GM18517 (cell line): ENCODE data around the gene PCTP.

Experiments
- ATAC-seq: cut with Tn5 transposase; IDR thresholded peaks from one replicate; pipeline ENCODE4 v1.9.1; 2021; ENCODE audit warnings: mild to moderate bottlenecking, moderate library complexity; ENCODE audit not compliant: unreplicated experiment

PCTP gene

DNA sequence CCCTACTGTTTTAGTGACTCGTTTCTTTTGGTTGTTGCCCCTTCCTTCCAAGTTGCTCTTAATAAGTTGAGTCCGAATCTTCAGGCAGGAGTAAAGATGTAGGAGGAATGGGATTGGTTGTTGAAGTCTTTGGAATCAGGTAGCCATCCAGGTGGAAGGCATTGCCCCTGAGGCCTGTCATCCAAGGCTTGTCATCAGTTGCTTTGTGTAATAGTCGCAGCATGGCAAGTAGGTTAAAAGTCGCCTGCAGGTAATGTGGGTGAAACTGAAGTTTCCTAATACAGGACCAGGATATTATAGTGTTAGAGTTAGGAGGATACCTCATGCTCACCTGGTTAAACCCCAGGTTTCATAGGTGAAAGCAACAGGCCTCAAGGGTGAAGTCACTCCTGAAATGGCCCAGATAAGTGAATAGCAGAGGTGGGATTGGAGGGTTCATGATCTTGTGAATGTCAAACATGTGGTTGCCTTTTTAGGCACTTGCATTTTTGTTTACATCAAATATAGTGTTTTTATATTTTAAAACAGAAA, 934 bp downstream of the PCTP start:
- no peak for ATAC-seq

DNA sequence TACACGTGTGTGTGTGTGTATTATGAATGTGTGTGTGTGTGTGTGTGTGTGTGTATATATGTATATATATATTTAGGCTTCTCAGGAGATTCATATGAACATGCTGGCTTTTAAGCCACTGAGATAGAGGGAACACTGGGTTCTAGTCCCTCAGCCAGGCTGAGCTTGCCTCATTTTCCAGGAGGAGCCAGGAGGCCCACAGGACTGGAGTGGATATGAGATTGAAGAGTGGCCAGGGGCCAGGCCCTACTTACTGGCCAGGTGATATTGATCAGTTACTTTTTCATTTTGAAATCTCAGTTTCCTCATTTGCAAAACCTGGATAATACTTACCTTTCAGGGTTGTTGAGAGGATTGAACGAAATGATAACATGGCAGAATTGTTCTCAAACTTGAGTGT, 5.8 kb downstream of the PCTP start:
- no peak for ATAC-seq

GRCh38 chr17:55757659-55758058, 6.8 kb downstream of the PCTP start:
- no peak for ATAC-seq

DNA sequence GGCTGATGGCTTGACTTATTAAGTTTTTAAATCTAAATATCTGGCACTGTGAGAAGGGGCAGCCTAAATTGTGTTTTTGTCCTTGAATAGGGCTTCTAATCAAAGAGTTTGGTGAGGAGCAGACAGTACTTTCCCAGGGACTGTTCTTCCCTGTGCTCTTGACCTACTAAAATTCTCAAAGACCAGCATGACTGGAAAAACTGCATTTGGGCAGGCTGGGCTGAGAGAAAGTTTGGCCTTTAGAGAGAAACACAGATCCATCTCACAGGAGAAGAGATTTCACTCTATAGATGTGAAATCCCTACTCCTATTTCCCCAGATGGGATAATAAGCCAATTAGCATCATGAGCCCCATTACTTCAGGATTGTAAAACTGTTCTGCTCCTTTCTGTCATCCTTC, 7.3 kb downstream of the PCTP start:
- ATAC-seq, result no peak

DNA sequence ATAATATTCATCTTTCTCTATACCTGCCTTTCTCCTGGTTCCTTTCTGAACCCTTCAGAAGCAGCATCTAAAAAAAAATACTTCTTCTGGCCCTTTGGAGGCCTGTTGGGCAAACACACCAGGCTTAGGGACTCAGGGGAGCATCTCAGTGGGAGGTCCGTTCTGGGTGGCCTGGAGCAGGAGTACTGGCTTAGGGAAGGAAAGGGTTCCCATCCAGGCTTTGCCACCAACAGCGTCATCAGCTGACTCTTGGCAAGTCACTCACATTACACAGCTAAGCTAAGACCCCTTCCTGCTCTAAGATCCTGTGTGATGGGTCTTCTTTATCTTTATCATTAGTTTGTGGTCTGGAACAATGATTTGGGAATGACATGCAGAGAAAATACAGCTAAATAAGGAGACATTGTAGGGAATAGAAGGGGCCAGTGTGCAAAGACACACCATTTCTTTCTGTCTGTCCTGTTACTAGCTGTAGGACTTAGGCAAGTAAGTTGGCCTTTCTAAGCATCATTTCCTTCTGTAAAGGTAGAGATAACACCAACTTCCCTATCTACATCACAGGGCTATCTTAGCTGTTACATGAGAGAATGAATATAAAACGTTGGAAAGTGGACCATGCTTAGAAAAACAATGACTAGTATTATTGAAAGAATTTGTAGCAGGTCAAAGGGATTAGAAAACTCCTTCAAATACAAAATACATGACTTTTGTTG, 9.9 kb downstream of the PCTP start:
- ATAC-seq, result no peak

DNA sequence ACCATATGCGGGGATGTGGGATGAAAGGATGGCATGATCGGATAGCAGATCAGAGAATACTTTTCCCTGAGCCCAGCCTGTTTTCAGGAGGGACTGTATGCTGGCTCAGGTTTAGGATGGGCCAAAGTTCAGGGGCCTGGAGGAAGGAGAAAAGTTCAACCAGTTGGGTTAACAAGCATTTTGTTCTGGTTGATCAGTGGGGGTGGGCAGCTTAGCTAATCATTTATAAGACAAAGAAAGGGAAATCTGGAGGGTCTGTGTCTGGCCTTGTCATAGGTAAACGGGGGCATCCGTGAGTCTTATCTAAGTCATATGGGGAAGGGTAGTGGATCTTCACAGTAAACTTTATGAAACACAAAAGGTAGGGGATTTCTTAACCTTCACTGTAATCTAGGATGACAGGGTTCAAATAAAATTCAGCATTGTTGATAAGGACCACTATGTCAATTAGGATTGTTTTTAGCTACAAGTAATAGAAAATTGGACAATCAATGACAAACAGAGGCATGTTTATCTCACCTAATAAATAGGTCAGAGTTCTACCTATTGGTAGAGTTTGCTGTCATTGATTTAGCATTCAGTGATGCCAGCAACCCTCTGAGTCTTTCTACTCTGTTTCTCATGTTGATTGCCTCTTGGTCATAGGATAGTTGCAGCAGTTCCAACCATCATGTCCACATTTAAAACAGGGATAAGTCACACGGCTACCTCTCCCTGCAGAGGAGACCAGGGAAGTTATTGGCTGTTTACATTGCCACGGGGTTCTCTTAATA, 11.4 kb downstream of the PCTP start:
- ATAC-seq, result no peak

- ATAC-seq, result no peak
These were observed 13.0 kb downstream of the PCTP start for GRCh38 chr17:55763856-55764255.

- no peak for ATAC-seq
These were observed 13.8 kb downstream of the PCTP start for GRCh38 chr17:55764610-55765009.

GRCh38 chr17:55765472-55765871, 14.6 kb downstream of the PCTP start:
- ATAC-seq, result no peak

- no peak for ATAC-seq
These were observed 18.2 kb downstream of the PCTP start for GRCh38 chr17:55768936-55769624.

DNA sequence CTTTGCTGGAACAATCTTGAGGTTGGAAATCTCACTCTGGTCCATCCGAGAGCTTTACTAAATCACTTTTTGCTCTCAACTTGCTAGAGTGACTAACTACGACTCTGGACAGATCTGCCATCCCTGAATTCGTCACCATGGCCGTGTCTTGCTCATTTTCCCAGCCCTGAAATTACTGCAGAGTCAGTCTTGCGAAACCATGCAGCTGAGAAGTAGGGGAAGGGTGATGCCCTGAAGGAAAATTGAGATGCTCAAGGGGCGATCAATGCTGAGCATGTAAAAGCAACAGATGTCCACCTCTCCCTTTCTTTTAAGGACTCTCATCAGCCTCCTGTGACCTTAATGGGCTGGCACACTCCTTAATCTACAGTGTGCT, 18.8 kb downstream of the PCTP start:
- ATAC-seq, result no peak

DNA sequence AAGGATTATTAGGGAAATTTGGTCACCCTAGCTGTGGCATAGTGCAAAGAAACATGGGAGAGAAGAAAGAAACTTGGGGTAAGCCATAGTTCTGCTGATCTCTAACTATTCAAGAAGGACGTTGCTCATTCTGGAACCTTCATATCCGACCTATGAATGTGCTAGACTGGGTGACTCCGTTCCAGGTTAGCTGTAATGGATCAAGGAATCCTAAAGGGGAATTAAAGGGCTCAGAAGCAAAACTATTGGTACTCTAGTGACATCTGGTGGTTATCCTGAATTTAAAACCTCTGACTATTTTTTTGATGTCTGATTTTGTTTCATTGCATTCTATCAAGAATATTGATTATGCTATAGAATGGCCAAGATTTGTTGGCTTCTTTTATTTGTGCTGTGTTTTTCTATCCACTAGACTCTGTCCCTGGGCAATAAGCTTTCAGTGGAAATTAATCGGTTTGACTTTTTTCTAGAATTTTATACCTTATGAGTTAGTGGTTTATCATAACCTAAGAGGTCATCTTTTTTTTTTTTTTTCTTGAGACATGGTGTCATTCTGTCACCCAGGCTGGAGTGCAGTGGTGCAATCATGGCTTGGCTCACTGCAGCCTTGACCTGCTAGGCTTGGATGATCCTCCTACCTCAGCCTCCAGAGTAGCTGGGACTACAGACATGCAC, 19.5 kb downstream of the PCTP start:
- no peak for ATAC-seq

GRCh38 chr17:55772086-55772485, 21.2 kb downstream of the PCTP start:
- no peak for ATAC-seq

DNA sequence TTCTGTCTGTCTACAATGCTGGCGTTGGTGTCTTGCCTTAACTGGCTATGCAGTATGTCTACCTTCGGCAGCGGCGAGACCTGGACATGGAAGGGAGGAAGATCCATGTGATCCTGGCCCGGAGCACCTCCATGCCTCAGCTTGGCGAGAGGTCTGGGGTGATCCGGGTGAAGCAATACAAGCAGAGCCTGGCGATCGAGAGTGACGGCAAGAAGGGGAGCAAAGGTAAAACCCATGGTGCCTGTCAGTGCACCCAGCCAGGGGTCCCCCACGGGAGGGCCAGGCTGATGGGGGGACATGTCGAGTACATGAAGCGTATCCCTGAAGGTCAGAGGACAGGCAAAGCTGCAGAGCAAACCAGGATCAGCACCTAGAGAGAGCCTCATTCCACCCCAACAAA, 22.8 kb downstream of the PCTP start:
- ATAC-seq, result no peak

- no peak for ATAC-seq
These were observed 24.0 kb downstream of the PCTP start for GRCh38 chr17:55774846-55775271.

GRCh38 chr17:55776271-55776670, 25.4 kb downstream of the PCTP start:
- ATAC-seq, result no peak

- ATAC-seq, result no peak
These were observed 26.7 kb downstream of the PCTP start for GRCh38 chr17:55777471-55777971.

DNA sequence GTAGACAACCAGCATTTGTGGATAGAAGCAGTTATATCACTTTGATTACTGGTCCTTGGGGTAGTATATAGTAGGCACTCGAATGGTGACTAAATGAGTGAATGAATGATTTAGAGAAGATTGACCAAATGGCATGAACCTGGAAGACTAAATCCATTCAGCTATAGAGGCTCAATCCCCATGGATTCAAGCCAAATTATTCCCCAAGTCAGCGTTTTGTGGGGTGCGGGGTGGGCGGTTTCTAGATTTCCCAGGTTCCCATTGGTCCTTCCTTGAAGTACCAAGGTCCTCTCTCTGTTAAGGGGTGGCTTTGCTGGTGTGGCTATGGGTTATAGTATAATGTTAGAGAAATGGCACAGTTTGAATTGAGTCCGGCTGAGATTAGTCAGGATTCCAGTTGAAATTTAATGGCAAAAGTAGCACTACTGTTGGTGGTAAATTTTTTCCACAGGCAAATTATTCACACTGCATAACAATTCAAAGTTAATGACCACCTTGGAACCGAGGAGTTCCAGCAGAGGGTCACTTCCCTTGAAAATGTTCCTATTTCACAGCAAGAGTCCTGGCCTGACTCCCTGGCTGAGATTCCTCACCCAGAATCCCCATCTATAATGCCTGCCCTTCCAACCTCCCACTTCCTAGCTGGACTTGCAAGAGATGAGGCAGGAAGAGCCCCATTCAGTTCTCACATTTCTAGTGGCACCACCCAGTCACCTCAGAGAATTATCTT, 27.7 kb downstream of the PCTP start:
- ATAC-seq, result no peak

GRCh38 chr17:55783684-55784245, 32.9 kb downstream of the PCTP start:
- no peak for ATAC-seq

GRCh38 chr17:55784666-55785065, 33.8 kb downstream of the PCTP start:
- ATAC-seq, result no peak
